Measurements from ENCODE around the gene IQCN.
"Not testable (repeated sequence)": the region's sequence is repeated elsewhere in the genome, so short reads cannot be mapped to it uniquely, and the experiment has no call there.

The IQCN gene

GRCh38 chr19:18211683-18212082 lies 62.6 kb downstream of the IQCN start:
- no peak for DNase-seq (ENCODE audit: low read depth in 2 of 2)
- no peak overlapping the region for H3K4me3 ChIP-seq (replicated peaks in 1 of 2; ENCODE audit: low read depth in 2 of 2, low read length in 2 of 2)
- no peak for TF ChIP-seq CTCF (IDR thresholded peaks at IDR 0.05; ENCODE audit: low read depth, low read length)

GRCh38 chr19:18209912-18210311 lies 64.3 kb downstream of the IQCN start:
- not testable (repeated sequence) for H3K4me3 ChIP-seq (replicated peaks in 1 of 2; ENCODE audit: low read depth in 2 of 2, low read length in 2 of 2); DNase-seq (ENCODE audit: low read depth in 2 of 2)

DNA sequence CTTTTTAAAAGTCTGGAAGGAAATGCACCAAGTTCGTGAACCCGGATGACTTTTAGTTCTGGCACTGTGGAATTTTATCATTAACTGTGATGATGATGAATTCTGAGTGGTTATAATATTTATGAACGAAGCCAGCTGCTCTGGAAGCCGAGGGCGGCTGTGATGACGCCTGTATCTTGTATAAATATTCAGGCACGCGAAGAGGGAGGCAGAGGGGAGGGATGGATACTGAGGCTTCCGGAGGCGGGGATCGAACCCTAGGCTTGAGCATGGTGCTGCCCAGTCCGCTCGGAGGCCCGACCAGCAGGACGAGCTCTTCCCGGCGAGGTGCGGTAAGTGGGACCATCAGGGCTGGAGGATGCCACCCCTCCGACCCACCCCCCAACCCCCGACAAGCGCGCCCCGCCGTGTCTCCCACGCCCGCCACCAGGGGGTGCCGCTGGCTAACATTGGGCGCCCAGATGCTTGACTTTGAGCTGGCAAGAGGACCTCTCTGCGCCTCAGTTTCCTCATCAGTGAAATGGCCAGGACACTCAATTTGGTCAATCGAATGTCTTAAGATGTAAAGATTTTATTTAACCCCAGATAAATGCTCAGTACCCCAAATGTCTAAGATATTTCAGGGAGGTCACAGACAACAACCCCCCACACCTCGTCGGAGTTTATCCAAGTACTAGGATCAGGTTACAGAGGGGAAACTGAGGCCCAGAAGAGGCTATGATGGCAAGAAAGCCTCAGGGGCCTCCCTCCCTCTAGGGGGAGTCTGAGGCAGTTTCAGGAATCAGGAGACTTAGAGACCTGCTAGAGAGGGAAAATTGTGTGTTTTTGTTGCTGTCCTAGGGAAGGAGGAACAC lies 65.9 kb downstream of the IQCN start:
- H3K4me3 ChIP-seq (replicated peaks in 1 of 2; ENCODE audit: low read depth in 2 of 2, low read length in 2 of 2), result peak overlapping the region in 1 of 2 donors; percentile 32
- peak; percentile 60 for TF ChIP-seq CTCF (IDR thresholded peaks at IDR 0.05; ENCODE audit: low read depth, low read length)
- DNase-seq (ENCODE audit: low read depth in 2 of 2), result peak; percentile 88 to 89
